GM10248 (cell line): ENCODE results near the gene PRDM16.

ENCODE experiments used
- CTCF ChIA-PET: fragments of 300-600 bp; sonication (Branson Sonifier 250); formaldehyde crosslinking; extraction: SDS; loops from one replicate; lab custom pipeline; 2021; ENCODE audit warnings: antibody characterized with exemption; lab: Yijun Ruan, JAX
- POLR2A ChIA-PET: fragments of 350-650 bp; sonication (Branson Sonifier 250); formaldehyde crosslinking; extraction: SDS; loops from one replicate; lab custom pipeline; 2020; ENCODE audit warnings: antibody characterized with exemption; lab: Yijun Ruan, JAX
- DNase-seq: peaks from one replicate; pipeline ENCODE4 v3.0.0; 2012; ENCODE audit errors: extremely low spot score
- TF ChIP-seq, protein P1 (sequence below): IDR thresholded peaks from 2 replicates; pipeline ENCODE4 v1.5.1; 2012; ENCODE audit warnings: mild to moderate bottlenecking, low read depth; ENCODE audit errors: extremely low read depth, missing control alignments, control extremely low read depth

PRDM16 gene

DNA sequence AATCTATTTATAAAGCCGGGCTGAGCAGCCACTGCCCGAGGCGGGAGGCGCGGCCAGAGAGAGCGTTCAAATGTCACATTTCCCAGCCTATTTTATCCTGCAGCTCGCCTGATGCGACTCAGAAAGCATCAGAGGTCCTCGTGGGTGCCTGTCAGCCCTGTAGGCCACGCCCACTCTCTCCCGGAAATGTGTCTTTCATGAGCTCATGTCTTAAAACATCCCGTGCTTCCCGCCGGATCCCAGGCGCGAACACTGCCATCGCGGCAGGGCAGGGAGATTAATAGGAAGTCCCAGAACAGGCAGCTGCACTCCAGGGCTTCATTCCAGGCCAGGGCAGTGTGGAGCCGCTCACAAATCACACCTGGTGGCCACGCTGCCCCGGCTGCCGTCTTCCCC is 117.5 kb downstream of the PRDM16 start:
- TF ChIP-seq, protein P1, sequence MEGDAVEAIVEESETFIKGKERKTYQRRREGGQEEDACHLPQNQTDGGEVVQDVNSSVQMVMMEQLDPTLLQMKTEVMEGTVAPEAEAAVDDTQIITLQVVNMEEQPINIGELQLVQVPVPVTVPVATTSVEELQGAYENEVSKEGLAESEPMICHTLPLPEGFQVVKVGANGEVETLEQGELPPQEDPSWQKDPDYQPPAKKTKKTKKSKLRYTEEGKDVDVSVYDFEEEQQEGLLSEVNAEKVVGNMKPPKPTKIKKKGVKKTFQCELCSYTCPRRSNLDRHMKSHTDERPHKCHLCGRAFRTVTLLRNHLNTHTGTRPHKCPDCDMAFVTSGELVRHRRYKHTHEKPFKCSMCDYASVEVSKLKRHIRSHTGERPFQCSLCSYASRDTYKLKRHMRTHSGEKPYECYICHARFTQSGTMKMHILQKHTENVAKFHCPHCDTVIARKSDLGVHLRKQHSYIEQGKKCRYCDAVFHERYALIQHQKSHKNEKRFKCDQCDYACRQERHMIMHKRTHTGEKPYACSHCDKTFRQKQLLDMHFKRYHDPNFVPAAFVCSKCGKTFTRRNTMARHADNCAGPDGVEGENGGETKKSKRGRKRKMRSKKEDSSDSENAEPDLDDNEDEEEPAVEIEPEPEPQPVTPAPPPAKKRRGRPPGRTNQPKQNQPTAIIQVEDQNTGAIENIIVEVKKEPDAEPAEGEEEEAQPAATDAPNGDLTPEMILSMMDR, result no peak
- DNase-seq, result no peak
- ChIA-PET POLR2A (no interaction called here), CTCF (no interaction called here)

DNA sequence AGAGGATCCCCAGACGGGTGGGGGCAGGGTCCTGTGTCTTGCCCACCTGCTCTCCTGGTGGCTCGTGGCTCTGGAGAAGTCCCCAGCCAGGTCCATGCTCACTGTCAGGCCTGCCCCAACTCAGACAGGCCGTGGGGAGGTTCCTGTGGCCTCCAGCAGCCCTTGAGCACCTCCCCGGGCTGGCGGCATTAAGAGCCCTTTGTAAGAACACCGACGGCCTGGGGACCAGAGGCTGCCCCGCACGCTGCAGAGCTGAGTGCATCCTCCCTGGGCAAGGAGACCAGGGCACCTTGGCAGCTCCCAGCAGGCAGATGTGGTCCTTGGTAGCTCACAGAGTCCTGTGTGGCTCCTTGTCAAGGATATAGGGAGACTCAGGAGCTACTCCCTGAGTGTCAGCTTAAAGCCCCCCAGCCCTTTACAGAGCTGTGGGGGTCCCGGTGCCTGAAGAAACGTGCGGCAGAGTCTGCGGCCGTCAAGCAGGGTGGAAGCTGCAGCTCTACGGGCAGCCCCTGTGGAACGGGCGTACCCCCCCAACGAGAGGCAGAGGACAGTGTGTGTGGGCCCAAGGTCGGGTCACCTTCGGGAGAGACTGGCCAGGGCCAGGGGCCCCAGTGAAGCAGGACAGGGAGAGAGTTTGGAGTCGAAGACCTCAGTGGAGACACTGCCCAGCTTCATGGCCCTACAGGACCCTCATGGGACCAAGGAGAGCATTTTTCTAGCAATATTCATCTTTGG is 118.6 kb downstream of the PRDM16 start:
- POLR2A ChIA-PET, result no interaction called here
- TF ChIP-seq, protein P1, result no peak
- CTCF ChIA-PET, result no interaction called here
- DNase-seq, result no peak

DNA sequence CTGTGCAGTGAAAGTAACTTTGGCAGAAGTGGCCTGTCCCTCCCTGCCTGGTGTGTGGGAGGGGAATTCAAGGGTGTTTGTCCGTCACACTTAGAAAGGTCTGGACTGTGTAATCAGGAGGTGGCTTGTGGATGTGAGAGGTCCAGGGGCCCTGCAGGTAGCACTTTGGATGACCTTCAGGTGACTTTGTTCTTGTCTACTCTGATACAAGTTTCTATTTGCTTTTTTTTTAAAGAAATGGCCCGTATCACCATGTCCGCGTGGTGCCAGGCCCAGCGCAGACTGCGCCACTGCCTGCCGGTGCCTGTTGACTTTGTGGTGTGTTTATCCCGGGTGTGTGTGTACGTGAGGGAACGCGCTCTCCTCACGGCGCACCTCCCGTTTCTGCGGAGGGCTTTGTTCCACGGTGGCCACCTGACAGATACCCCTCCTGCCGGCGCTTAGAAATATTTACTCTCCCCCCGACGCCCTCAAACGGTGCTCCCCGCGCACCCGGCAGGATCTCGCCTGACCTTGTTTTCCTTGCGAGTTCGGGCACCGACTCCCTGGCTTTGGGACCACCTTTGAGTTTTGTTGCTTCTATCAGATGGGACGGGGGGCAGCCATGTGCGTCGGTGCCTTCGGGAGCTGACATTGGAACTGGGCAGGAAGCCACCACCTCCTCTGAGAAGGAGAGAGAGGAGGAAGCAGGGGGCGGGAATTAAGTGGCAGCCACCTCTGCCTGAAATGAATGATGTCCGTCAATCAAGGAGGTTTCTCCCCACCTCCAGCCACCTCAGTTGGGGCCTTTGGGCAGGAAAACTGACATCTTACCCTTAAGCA is 119.4 kb downstream of the PRDM16 start:
- ChIA-PET CTCF (no interaction called here), POLR2A (no interaction called here)
- TF ChIP-seq, protein P1, result no peak
- DNase-seq, result no peak

DNA sequence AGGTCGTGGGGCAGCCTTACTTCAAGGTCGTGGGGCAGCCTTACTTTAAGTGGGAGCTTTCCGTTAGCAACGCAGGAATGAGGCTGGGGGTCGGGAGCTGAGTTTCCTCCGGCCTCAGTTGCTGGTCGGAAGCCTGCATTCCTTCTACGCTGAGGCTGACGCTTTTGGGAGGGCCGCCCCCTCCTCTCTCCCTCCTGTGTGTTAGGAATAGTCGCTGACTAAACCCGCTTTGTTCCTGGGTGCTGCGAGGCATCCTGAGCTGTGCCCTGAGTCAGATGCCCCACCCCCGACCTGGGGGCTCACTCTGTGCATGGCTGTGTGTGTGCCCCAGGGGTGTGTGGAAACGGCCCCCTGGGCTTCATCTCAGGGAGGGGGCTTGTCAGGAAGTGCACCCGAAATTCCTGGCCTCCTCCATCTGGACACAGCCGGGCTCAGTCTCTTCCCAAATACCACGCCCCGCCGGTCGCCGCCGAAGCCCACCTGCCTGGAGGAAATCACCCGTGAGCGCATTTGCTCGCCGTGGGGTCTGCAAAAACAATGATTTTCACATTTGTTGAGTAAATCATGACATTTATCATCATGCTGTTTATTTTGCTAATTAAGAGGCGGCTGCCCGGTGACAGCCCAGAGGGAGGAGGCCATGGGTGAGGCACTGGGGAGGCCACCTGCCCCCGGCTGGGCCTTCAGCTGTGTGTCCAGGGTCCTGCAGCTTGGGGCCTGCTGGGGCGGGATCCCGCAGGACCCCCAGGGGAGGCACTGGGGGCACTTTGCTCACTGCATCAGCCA is 121.4 kb downstream of the PRDM16 start:
- ChIA-PET CTCF (no interaction called here), POLR2A (no interaction called here)
- TF ChIP-seq, protein P1, result no peak

DNA sequence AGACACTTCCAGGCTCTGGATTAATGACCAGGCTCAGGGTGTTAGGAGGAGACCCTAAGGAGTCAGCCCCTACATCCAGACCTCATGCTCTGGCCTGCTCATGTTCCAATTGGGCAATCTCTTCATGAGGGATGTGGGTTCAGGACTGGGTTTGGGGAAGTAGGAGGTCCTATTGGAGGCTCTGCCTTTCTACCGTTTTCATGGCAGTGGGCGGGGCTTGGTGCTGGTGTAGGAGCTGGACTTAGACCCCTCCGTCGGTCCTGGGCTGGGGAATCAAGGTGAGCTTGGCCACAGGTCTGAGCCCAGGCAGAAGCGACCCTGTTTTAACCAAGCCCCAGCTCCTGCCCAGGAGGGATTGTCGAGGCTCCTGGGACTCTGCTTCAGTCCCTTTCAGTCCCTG is 123.4 kb downstream of the PRDM16 start:
- TF ChIP-seq, protein P1, result no peak
- no peak for DNase-seq
- POLR2A ChIA-PET, result no interaction called here

More for the DNA sequence above, 121.4 kb downstream of the PRDM16 start:
- DNase-seq, result no peak

DNA sequence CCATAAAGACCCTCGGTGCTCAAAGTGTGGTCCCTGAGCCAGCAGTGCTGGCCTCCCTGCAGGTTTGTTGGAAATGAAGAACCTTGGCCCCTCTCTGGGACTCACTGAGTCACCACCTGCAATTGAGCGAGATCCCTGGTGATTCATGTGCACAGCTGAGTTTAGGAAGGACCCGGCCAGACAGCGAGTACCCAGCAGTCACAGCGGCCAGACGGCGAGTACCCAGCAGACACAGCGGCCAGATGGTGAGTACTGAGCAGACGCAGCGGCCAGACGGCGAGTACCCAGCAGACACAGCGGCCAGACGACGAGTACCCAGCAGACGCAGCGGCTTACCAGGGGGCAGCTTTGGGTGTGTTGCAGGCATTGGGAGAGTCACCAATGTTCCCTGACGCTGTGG is 123.8 kb downstream of the PRDM16 start:
- ChIA-PET CTCF (no interaction called here), POLR2A (no interaction called here)
- TF ChIP-seq, protein P1, result no peak
- no peak for DNase-seq

More for the DNA sequence above, 123.4 kb downstream of the PRDM16 start:
- CTCF ChIA-PET, result no interaction called here
